ENCODE results near the gene CDK4.

DNA sequence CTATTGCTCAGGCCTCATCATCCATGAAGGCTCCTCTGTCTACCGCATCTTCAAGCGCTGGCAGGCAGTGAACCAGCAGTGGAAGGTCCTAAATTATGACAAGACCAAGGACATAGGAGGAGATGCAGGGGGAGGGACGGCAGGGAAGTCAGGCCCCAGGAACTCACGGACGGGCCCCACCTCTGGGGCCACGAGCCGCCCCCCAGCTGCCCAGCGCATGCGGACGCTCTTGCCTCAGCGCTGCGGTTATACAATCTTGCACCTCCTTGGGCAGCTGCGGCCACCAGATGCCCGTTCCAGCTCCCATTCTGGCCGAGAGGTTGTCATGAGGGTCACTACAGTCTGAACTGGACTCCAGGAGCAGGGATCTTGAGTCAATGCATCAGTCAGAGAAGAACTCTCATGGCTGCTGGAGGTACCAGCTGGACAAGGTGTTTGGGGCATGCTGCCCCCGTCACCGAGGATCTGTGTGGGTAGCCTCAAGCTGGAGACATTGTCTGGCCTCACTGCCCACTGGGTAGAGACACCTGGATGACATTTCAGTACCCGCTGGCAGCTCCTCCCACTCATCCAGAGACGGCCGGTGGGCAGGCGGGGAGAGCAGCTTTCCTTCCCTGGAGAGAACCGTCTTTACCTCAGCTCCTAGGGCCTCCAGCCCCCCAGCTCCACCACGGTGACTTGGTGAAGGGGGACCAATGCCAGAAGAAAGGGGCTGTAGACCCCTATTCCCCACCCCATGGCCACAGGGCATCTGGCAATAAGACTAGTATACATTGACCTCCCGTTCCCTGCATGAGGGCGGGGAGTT, 6.6 kb upstream of the CDK4 start:
- TF ChIP-seq, protein P1, sequence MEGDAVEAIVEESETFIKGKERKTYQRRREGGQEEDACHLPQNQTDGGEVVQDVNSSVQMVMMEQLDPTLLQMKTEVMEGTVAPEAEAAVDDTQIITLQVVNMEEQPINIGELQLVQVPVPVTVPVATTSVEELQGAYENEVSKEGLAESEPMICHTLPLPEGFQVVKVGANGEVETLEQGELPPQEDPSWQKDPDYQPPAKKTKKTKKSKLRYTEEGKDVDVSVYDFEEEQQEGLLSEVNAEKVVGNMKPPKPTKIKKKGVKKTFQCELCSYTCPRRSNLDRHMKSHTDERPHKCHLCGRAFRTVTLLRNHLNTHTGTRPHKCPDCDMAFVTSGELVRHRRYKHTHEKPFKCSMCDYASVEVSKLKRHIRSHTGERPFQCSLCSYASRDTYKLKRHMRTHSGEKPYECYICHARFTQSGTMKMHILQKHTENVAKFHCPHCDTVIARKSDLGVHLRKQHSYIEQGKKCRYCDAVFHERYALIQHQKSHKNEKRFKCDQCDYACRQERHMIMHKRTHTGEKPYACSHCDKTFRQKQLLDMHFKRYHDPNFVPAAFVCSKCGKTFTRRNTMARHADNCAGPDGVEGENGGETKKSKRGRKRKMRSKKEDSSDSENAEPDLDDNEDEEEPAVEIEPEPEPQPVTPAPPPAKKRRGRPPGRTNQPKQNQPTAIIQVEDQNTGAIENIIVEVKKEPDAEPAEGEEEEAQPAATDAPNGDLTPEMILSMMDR (IDR thresholded peaks at IDR 0.05), result no peak
- no peak for TF ChIP-seq POLR2A (IDR thresholded peaks at IDR 0.05)

All from vagina (tissue), 2 donors.